Ishikawa (cell line): ENCODE data around the gene TTC32.

Experiments
- CEBPB ChIP-seq: IDR thresholded peaks from 2 replicates; pipeline ENCODE4 v1.6.1; 2012
- CREB1 ChIP-seq: IDR thresholded peaks from 2 replicates; pipeline ENCODE4 v1.6.1; 2012; ENCODE audit warnings: low read depth
- EGR1 ChIP-seq: IDR thresholded peaks from 2 replicates; pipeline ENCODE4 v1.6.1; 2012
- EP300 ChIP-seq: IDR thresholded peaks from 2 replicates; pipeline ENCODE4 v1.6.1; 2012; ENCODE audit warnings: borderline replicate concordance
- FOXM1 ChIP-seq: IDR thresholded peaks from 2 replicates; pipeline ENCODE4 v1.6.1; 2012; ENCODE audit warnings: low read depth, borderline replicate concordance
- NFIC ChIP-seq: IDR thresholded peaks from 2 replicates; pipeline ENCODE4 v1.6.1; 2012
- RAD21 ChIP-seq: IDR thresholded peaks from 2 replicates; pipeline ENCODE4 v1.6.1; 2012; ENCODE audit warnings: low read depth
- TAF1 ChIP-seq: IDR thresholded peaks from 2 replicates; pipeline ENCODE4 v1.6.1; 2012; ENCODE audit warnings: low read depth, mild to moderate bottlenecking
- TCF12 ChIP-seq: IDR thresholded peaks from 2 replicates; pipeline ENCODE4 v1.6.1; 2012; ENCODE audit warnings: low read depth
- TEAD4 ChIP-seq: IDR thresholded peaks from 2 replicates; pipeline ENCODE4 v1.6.1; 2012
- YY1 ChIP-seq: IDR thresholded peaks from 2 replicates; pipeline ENCODE4 v1.6.1; 2012; ENCODE audit warnings: low read depth
- ZBTB7A ChIP-seq: IDR thresholded peaks from 2 replicates; pipeline ENCODE4 v1.6.1; 2012; ENCODE audit warnings: low read depth
- TF ChIP-seq, protein P1 (sequence below): IDR thresholded peaks from 2 replicates; pipeline ENCODE4 v1.6.1; 2012
- TF ChIP-seq, protein P2 (sequence below): IDR thresholded peaks from 2 replicates; pipeline ENCODE4 v1.6.1; 2012
- TF ChIP-seq, protein P3 (sequence below): IDR thresholded peaks from 2 replicates; pipeline ENCODE4 v1.6.1; 2012; ENCODE audit warnings: low read depth, mild to moderate bottlenecking

The TTC32 gene

GRCh38 chr2:19902216-19902740 is 495 bp upstream of the TTC32 start:
- TF ChIP-seq CEBPB (no peak), TCF12 (no peak), EP300 (no peak), CREB1 (no peak), NFIC (no peak), RAD21 (no peak)
- TF ChIP-seq, protein P1, sequence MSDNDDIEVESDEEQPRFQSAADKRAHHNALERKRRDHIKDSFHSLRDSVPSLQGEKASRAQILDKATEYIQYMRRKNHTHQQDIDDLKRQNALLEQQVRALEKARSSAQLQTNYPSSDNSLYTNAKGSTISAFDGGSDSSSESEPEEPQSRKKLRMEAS: no peak
- TF ChIP-seq, protein P2, sequence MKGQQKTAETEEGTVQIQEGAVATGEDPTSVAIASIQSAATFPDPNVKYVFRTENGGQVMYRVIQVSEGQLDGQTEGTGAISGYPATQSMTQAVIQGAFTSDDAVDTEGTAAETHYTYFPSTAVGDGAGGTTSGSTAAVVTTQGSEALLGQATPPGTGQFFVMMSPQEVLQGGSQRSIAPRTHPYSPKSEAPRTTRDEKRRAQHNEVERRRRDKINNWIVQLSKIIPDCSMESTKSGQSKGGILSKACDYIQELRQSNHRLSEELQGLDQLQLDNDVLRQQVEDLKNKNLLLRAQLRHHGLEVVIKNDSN: no peak

- TF ChIP-seq RAD21 (no peak), TEAD4 (no peak), EP300 (no peak), FOXM1 (no peak), YY1 (no peak), ZBTB7A (no peak), CREB1 (no peak), EGR1 (no peak), TCF12 (no peak), NFIC (no peak), CEBPB (no peak), TAF1 (no peak)
- TF ChIP-seq, protein P2: no peak
- TF ChIP-seq, protein P1: no peak
- TF ChIP-seq, protein P3, sequence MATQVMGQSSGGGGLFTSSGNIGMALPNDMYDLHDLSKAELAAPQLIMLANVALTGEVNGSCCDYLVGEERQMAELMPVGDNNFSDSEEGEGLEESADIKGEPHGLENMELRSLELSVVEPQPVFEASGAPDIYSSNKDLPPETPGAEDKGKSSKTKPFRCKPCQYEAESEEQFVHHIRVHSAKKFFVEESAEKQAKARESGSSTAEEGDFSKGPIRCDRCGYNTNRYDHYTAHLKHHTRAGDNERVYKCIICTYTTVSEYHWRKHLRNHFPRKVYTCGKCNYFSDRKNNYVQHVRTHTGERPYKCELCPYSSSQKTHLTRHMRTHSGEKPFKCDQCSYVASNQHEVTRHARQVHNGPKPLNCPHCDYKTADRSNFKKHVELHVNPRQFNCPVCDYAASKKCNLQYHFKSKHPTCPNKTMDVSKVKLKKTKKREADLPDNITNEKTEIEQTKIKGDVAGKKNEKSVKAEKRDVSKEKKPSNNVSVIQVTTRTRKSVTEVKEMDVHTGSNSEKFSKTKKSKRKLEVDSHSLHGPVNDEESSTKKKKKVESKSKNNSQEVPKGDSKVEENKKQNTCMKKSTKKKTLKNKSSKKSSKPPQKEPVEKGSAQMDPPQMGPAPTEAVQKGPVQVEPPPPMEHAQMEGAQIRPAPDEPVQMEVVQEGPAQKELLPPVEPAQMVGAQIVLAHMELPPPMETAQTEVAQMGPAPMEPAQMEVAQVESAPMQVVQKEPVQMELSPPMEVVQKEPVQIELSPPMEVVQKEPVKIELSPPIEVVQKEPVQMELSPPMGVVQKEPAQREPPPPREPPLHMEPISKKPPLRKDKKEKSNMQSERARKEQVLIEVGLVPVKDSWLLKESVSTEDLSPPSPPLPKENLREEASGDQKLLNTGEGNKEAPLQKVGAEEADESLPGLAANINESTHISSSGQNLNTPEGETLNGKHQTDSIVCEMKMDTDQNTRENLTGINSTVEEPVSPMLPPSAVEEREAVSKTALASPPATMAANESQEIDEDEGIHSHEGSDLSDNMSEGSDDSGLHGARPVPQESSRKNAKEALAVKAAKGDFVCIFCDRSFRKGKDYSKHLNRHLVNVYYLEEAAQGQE: no peak
Measured at GRCh38 chr2:19900931-19901441, 797 bp downstream of the TTC32 start.

DNA sequence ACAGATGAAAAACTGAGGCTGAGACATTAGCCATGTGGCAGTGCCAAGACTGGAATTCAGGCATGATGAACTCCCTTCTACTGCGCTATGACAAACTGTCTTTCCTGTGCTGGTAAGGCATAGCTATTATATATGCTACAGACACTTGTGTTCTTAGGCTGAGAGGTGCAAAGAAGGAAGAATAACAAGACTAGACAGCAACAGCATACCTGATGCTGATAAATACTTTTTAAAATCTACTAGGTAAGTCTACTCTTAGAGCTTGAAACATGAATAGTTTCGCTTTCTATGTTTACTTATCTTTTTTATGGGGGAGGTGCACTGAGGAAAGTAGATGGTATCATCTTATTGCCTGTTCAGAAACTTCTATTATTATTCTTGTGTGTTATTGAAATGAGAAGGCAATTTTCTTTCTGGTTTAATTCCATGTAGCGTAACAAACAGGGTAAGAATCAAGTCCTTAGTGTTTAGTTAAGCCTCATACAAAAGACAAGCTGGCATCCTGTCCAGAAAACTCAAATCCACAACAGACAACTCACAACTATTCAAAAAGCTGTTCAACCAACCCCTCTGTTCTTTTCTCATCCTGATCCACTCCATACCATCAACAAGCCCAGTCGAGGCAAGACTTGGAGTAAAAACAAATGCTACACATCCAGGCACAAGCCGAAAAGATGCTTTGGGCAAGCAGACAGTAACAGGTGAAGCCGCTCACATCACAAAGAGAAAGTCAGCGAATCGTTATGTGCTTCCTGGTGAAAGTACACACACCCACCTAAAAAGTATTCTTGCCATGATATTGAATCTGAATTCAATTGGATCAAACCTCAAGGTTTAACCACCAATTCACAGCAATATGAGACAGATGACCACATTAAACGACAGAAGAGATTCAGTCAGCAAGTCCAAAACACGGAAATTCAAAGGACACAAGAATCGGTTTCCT is 1.5 kb downstream of the TTC32 start:
- TF ChIP-seq CEBPB (no peak), RAD21 (no peak), TEAD4 (no peak), FOXM1 (no peak), EP300 (no peak), CREB1 (no peak), ZBTB7A (no peak), TCF12 (no peak), EGR1 (no peak)
- TF ChIP-seq, protein P2: no peak
- TF ChIP-seq, protein P1: no peak
- TF ChIP-seq, protein P3: no peak

DNA sequence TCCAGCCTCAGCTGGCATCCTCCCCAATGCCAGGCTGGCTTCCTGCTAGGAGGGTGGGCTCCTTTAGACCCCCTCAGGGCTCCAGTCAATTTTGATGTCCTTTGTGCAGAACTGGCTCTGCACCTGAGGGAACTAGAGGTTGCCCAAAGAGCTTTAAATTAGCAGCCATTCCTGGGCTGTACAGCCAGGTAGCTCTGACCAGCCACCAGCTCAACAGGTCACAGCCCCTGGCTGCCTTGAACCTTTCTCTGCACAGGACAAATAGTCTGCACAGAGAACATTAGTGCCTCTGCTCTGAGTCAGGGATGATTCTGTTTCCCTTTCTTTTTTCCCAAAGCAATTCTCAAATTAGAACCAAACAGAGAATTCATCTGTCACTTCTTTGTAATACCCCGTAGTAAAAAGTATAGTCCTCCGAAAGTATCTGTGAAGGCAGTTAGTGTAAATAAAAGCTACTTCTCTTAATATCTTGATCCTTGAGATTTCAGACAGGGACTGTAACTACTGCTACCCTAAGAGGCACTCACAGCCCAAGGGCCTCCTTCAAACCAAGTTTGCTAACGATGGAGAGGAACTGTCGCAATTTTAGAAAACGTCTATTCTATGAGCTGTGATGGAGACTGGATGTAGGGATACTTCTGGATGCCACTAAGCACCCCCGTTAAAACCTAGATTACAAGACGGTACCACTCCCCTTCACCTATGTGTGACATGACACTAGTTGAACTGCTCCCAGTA is 3.0 kb downstream of the TTC32 start:
- TF ChIP-seq, protein P2: no peak
- TF ChIP-seq YY1: no peak
- no peak for TF ChIP-seq RAD21
- TF ChIP-seq, protein P3: no peak
- TF ChIP-seq, protein P1: no peak
- no peak for TF ChIP-seq CEBPB
- TF ChIP-seq TAF1: no peak
- TF ChIP-seq NFIC: no peak
- TF ChIP-seq FOXM1: no peak
